HL-60 (cell line): Measurements from ENCODE around the gene SLC7A9.
"Not testable (repeated sequence)": the region's sequence is repeated elsewhere in the genome, so short reads cannot be mapped to it uniquely, and the experiment has no call there.

Source experiments
- DNase-seq, 2 experiments: peaks; one replicate each; pipeline ENCODE4 v3.0.0-alpha.2; 2010 to 2020; ENCODE audit warnings: low read depth in 1 of 2, low spot score in 1 of 2
- H3K27ac ChIP-seq: fragments of 250-450 bp; sonication (Bioruptor Pico); replicated peaks from 2 replicates; pipeline ENCODE4 v1.5.1; 2020; ENCODE audit warnings: mild to moderate bottlenecking, moderate library complexity
- H3K27me3 ChIP-seq: fragments of 250-450 bp; sonication (Bioruptor Pico); 2 replicates; pipeline ENCODE4 v1.5.1; 2021; ENCODE audit warnings: mild to moderate bottlenecking, moderate library complexity; ENCODE audit not compliant: insufficient read depth, poor library complexity, severe bottlenecking
- H3K4me3 ChIP-seq: replicated peaks from 2 replicates; pipeline ENCODE4 v1.5.1; 2011; ENCODE audit warnings: mild to moderate bottlenecking, control low read depth, low read length; ENCODE audit not compliant: insufficient read depth
- CTCF ChIP-seq: IDR thresholded peaks from one replicate; pipeline ENCODE4 v1.5.1; 2011; ENCODE audit warnings: low read length, control low read depth, inconsistent platforms; ENCODE audit not compliant: insufficient read depth
- GABPA ChIP-seq: IDR thresholded peaks from 2 replicates; pipeline ENCODE4 v1.6.1; 2012; ENCODE audit warnings: low read depth
- POLR2AphosphoS5 ChIP-seq: IDR thresholded peaks from 2 replicates; pipeline ENCODE4 v1.6.1; 2012; ENCODE audit warnings: low read depth
- REST ChIP-seq: IDR thresholded peaks from 2 replicates; pipeline ENCODE4 v1.6.1; 2012; ENCODE audit warnings: low read depth; ENCODE audit not compliant: insufficient replicate concordance
- SPI1 ChIP-seq: IDR thresholded peaks from 2 replicates; pipeline ENCODE4 v1.6.1; 2012; ENCODE audit warnings: low read depth, mild to moderate bottlenecking, borderline replicate concordance

The SLC7A9 gene

GRCh38 chr19:32800191-32800590 is 69.4 kb downstream of the SLC7A9 start:
- TF ChIP-seq REST: no peak
- no peak for TF ChIP-seq CTCF
- TF ChIP-seq POLR2AphosphoS5: no peak
- no peak for TF ChIP-seq GABPA
- no peak for TF ChIP-seq SPI1
- no peak overlapping the region for H3K4me3 ChIP-seq
- no peak for DNase-seq
- no peaks in the 10 kb centered on the region for H3K27me3 ChIP-seq
- no peak overlapping the region for H3K27ac ChIP-seq

- no peak for DNase-seq
- Histone ChIP-seq H3K27me3 (no peaks in the 10 kb centered on the region), H3K4me3 (no peak overlapping the region), H3K27ac (no peak overlapping the region)
- TF ChIP-seq POLR2AphosphoS5: no peak
- no peak for TF ChIP-seq GABPA
- no peak for TF ChIP-seq REST
- TF ChIP-seq CTCF: no peak
- TF ChIP-seq SPI1: no peak
Measured at GRCh38 chr19:32798201-32798600, 71.4 kb downstream of the SLC7A9 start.

GRCh38 chr19:32789429-32789828 is 80.1 kb downstream of the SLC7A9 start:
- Histone ChIP-seq H3K4me3 (no peak overlapping the region), H3K27ac (no peak overlapping the region), H3K27me3 (no peaks in the 10 kb centered on the region)
- no peak for TF ChIP-seq SPI1
- no peak for TF ChIP-seq CTCF
- no peak for TF ChIP-seq GABPA
- no peak for DNase-seq

GRCh38 chr19:32787895-32788294 is 81.7 kb downstream of the SLC7A9 start:
- DNase-seq, H3K4me3 ChIP-seq, H3K27me3 ChIP-seq: not testable (repeated sequence)

GRCh38 chr19:32787161-32787813 is 82.3 kb downstream of the SLC7A9 start:
- DNase-seq, H3K4me3 ChIP-seq, H3K27ac ChIP-seq, H3K27me3 ChIP-seq: not testable (repeated sequence)

More at GRCh38 chr19:32787895-32788294, 81.7 kb downstream of the SLC7A9 start:
- H3K27ac ChIP-seq: not testable (repeated sequence)

- H3K27me3 ChIP-seq, H3K4me3 ChIP-seq, DNase-seq, H3K27ac ChIP-seq: not testable (repeated sequence)
Measured at GRCh38 chr19:32782089-32782488, 87.5 kb downstream of the SLC7A9 start.
